AG04449 (cell line): Measurements from ENCODE around the gene SPINK8.

Source experiments
- CTCF ChIA-PET: fragments of 350-600 bp; formaldehyde crosslinking; extraction: SDS; loops from one replicate; lab custom pipeline; 2021; ENCODE audit warnings: antibody characterized with exemption; lab: Yijun Ruan, JAX
- POLR2A ChIA-PET: fragments of 400-600, 350-600 bp; formaldehyde crosslinking; extraction: SDS; loops from one replicate; lab custom pipeline; 2020; ENCODE audit warnings: antibody characterized with exemption, inconsistent platforms; lab: Yijun Ruan, JAX
- DNase-seq: peaks from one replicate; pipeline ENCODE4 v3.0.0-alpha.2; 2010; ENCODE audit warnings: low read depth, low spot score
- H3K4me3 ChIP-seq: 2 replicates; pipeline ENCODE4 v1.5.1; 2011; ENCODE audit warnings: low read depth, mild to moderate bottlenecking, control low read depth, low read length
- CTCF ChIP-seq: IDR thresholded peaks from one replicate; pipeline ENCODE4 v1.5.1; 2011; ENCODE audit warnings: mild to moderate bottlenecking, moderate library complexity, low read length, control low read depth, inconsistent platforms; ENCODE audit not compliant: insufficient read depth; ENCODE audit errors: missing control alignments

The SPINK8 gene

DNA sequence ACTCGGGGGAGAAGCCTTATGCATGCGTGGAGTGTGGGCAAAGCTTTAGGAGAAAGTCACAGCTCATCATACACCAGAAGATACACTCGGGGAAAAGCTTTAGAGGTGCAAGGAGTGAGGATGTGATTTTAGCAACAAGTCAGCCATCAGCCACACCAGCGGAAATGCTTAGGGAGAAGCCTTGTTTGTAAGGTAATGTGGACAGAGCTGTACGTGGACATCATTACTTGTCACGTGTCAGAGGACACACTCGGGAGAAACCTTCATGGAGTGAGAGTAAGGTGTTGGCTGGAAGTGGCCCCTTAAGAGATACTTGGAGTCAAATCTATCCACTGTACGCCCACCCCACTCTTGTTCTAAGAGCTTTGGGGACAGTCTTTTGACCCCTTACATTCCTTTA is 63.9 kb downstream of the SPINK8 start:
- TF ChIP-seq CTCF = no peak
- CTCF ChIA-PET = interaction anchor here (1.4 to 27.9 kb wide), 2 partner anchors 75 to 164 kb away, joined by 5 to 948 read pairs; partner anchors contain the start of genes CCDC51, PLXNB1 and TMA7

DNA sequence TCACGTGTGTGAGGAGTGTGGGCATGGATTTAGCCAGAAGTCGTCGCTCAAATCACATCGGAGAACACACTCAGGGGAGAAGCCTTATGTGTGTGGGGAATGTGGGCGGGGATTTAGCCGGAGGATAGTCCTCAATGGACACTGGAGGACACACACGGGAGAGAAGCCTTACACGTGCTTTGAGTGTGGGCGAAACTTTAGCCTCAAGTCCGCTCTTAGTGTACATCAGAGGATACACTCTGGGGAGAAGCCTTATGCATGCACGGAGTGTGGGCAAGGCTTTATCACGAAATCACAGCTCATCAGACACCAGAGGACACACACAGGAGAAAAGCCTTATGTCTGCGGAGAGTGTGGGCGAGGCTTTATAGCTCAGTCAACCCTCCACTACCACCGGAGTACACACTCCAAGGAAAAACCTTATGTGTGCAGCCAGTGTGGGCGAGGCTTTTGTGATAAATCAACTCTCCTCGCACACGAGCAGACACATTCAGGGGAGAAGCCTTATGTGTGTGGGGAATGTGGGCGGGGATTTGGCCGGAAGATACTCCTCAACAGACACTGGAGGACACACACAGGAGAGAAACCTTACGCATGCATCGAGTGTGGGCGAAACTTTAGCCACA is 64.4 kb downstream of the SPINK8 start:
- no peak overlapping the region for H3K4me3 ChIP-seq
- ChIA-PET POLR2A (no interaction called here), CTCF (interaction anchor here (0.9 to 27.9 kb wide), 4 partner anchors 15 to 165 kb away, joined by 3 to 948 read pairs (median 4); partner anchors contain the start of genes CCDC51, PLXNB1 and TMA7)
- DNase-seq = no peak
- TF ChIP-seq CTCF = no peak

More for the DNA sequence above, 63.9 kb downstream of the SPINK8 start:
- no peak overlapping the region for H3K4me3 ChIP-seq
- POLR2A ChIA-PET = no interaction called here
- no peak for DNase-seq

GRCh38 chr3:48268381-48268935 is 65.0 kb downstream of the SPINK8 start:
- ChIA-PET CTCF (interaction anchor here (0.9 to 27.9 kb wide), 4 partner anchors 14 to 165 kb away, joined by 3 to 948 read pairs (median 4); partner anchors contain the start of genes CCDC51, PLXNB1 and TMA7), POLR2A (no interaction called here)
- TF ChIP-seq CTCF = no peak
- no peak for DNase-seq
- H3K4me3 ChIP-seq = no peak overlapping the region

GRCh38 chr3:48267782-48268181 is 65.7 kb downstream of the SPINK8 start:
- no peak for DNase-seq
- no peak overlapping the region for H3K4me3 ChIP-seq
- ChIA-PET CTCF (interaction anchor here (1.3 to 27.9 kb wide), 2 partner anchors 13 to 166 kb away, joined by 3 to 948 read pairs; partner anchors contain the start of genes CCDC51, PLXNB1 and TMA7), POLR2A (no interaction called here)
- no peak for TF ChIP-seq CTCF

GRCh38 chr3:48258530-48258929 is 74.9 kb downstream of the SPINK8 start:
- TF ChIP-seq CTCF = no peak
- ChIA-PET CTCF (interaction anchor here (27.9 kb wide), 1 partner anchor 175 kb away, joined by 948 read pairs; the partner anchor contains the start of genes CCDC51, PLXNB1 and TMA7), POLR2A (no interaction called here)
- H3K4me3 ChIP-seq = no peak overlapping the region
- no peak for DNase-seq
